DND-41 (cell line): ENCODE data around the gene ZBTB32.
A peak's percentile ranks its signal among the peaks of the same experiment; 100 is the strongest.

Source experiments
- EZH2 ChIP-seq: IDR thresholded peaks from 3 replicates; pipeline ENCODE4 v1.6.1; 2012; ENCODE audit warnings: borderline replicate concordance, low read depth, mild to moderate bottlenecking, moderate library complexity, low read length, inconsistent platforms; ENCODE audit not compliant: severe bottlenecking
- TF ChIP-seq, protein P1 (sequence below): IDR thresholded peaks from 2 replicates; pipeline ENCODE4 v1.5.1; 2012; ENCODE audit warnings: borderline replicate concordance, low read length, moderate library complexity, mild to moderate bottlenecking; ENCODE audit not compliant: poor library complexity, severe bottlenecking; ENCODE audit errors: extremely low read depth

DNA sequence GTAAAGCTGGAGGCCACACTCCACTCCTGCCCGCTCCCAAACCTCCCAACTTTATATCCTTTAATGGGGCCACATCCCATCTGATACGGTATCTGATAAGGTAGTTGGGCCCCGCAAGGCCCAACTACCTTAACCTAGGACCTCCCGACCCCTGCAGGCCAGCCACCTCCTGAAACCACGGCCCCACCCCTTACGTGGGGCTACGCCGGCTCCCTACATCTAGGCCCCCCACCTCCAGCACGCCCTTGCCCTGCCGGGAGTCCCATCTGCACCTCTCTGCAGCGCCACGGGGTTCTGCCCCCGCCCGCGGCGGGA, 35.7 kb downstream of the ZBTB32 start:
- no peak for TF ChIP-seq EZH2
- TF ChIP-seq, protein P1, sequence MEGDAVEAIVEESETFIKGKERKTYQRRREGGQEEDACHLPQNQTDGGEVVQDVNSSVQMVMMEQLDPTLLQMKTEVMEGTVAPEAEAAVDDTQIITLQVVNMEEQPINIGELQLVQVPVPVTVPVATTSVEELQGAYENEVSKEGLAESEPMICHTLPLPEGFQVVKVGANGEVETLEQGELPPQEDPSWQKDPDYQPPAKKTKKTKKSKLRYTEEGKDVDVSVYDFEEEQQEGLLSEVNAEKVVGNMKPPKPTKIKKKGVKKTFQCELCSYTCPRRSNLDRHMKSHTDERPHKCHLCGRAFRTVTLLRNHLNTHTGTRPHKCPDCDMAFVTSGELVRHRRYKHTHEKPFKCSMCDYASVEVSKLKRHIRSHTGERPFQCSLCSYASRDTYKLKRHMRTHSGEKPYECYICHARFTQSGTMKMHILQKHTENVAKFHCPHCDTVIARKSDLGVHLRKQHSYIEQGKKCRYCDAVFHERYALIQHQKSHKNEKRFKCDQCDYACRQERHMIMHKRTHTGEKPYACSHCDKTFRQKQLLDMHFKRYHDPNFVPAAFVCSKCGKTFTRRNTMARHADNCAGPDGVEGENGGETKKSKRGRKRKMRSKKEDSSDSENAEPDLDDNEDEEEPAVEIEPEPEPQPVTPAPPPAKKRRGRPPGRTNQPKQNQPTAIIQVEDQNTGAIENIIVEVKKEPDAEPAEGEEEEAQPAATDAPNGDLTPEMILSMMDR = peak; percentile 15
